Kidney (tissue), 14 donors: ENCODE measurements around the gene SH2D1B. TPM values are rescaled to one million over a fixed set of nuclear protein-coding genes. Genes with fewer than 3 reads are reported as not detected.

ENCODE experiments used
- DNase-seq, 5 donors: peaks; one replicate each; pipeline ENCODE4 v3.0.0-alpha.2; 2013 to 2020
- FAIRE-seq: peaks from 2 replicates; lab custom pipeline; 2012; peaks lifted over from hg19 to GRCh38; lab: Jason Lieb, UNC
- H3K27ac ChIP-seq, 2 donors: one replicate each; pipeline ENCODE4 v1.7.0; 2013; ENCODE audit warnings: low read depth in 2 of 2, low read length in 2 of 2, inconsistent platforms in 1 of 2
- H3K27me3 ChIP-seq: one replicate; pipeline ENCODE4 v1.7.1; 2013; ENCODE audit warnings: low read length, inconsistent platforms; ENCODE audit not compliant: control insufficient read depth, insufficient read depth
- H3K36me3 ChIP-seq, 3 donors: one replicate each; pipeline versions ENCODE4 v1.7.0 to v1.7.1; 2013; ENCODE audit warnings: low read length in 3 of 3, control low read depth in 1 of 3, inconsistent platforms in 1 of 3; ENCODE audit not compliant: insufficient read depth in 3 of 3, control insufficient read depth in 2 of 3
- H3K4me1 ChIP-seq, 3 donors: one replicate each; pipeline versions ENCODE4 v1.7.0 to v1.7.1; 2013; ENCODE audit warnings: low read length in 3 of 3, inconsistent platforms in 1 of 3, low read depth in 1 of 3; ENCODE audit not compliant: control insufficient read depth in 2 of 3, insufficient read depth in 2 of 3
- H3K4me3 ChIP-seq, 3 donors: one replicate each; pipeline versions ENCODE4 v1.7.0 to v1.8.1; 2013; ENCODE audit warnings: low read length in 3 of 3, control low read depth in 1 of 3, inconsistent platforms in 1 of 3
- H3K9ac ChIP-seq, 3 donors: one replicate each; pipeline versions ENCODE4 v1.7.0 to v1.7.1; 2013; ENCODE audit warnings: low read length in 3 of 3, control low read depth in 1 of 3, inconsistent platforms in 1 of 3
- H3K9me3 ChIP-seq, 3 donors: one replicate each; pipeline versions ENCODE4 v1.7.0 to v1.7.1; 2013; ENCODE audit warnings: low read length in 3 of 3, control low read depth in 1 of 3, inconsistent platforms in 1 of 3; ENCODE audit not compliant: control insufficient read depth in 2 of 3, insufficient read depth in 1 of 3
- CTCF ChIP-seq: IDR thresholded peaks from 3 replicates; pipeline ENCODE4 v1.5.1; 2012; ENCODE audit warnings: mild to moderate bottlenecking, moderate library complexity, borderline replicate concordance; ENCODE audit not compliant: insufficient read depth; ENCODE audit errors: extremely low read depth
- intact Hi-C: fragments of 100-400 bp; cut with DNase I; formaldehyde crosslinking; loops from one replicate; pipeline ENCODE4 v1.11.1; 2022
- polyA plus RNA-seq: library from polyadenylated mRNA; stranded (reverse); fragments of 350-450 nt; fragmentation: Illumina TruSeq; extraction: RNeasy Lipid Tissue Mini Kit (QIAGEN cat#74804); gene quantifications from one replicate; pipeline ENCODE4 v1.2.3, GENCODE V29; 2014; ENCODE audit warnings: low read depth, low replicate concordance; ENCODE audit not compliant: insufficient read depth
- total RNA-seq: library from RNA; stranded (reverse); fragmentation: NEBNext Ultra II Directional; extraction: Animal tissue kit (Norgen Biotek cat#: 25700); gene quantifications from one replicate; pipeline ENCODE4 v1.2.1, GENCODE V29; 2021
- donor health status: control.
- donor health status: control.
- donor health status: control.
- donor health status: control.
- donor health status: control.
- donor health status: DM: yes; HTN: yes; CAD: no.
- donor health status: Normal renal cell carcinoma (clear cell type).

The SH2D1B gene
- total and polyA plus RNA-seq, 2 donors from 2014 or later = 0.76 TPM; not detected in 1

- intact Hi-C loops = no loop called here
- no peak for TF ChIP-seq CTCF
- peak in 1 of 5 donors; percentile 60 for DNase-seq
- H3K36me3 ChIP-seq = peaks cover 0 to 4% (median 0%) of the 10 kb centered on the region in 3 donors
- no peaks in the 10 kb centered on the region for H3K27me3 ChIP-seq
- FAIRE-seq = no peak
- H3K4me3 ChIP-seq = no peak overlapping the region
- no peaks in the 10 kb centered on the region for H3K9me3 ChIP-seq
- H3K4me1 ChIP-seq = peaks cover 0 to 5% (median 0%) of the 10 kb centered on the region in 3 donors
- no peak overlapping the region for H3K9ac ChIP-seq
- H3K27ac ChIP-seq = no peak overlapping the region
These were observed 31.7 kb downstream of the SH2D1B start for GRCh38 chr1:162380061-162380846.

GRCh38 chr1:162376691-162377090, 35.2 kb downstream of the SH2D1B start, which contains the start of gene SPATA46:
TSS of gene SPATA46 (minus strand) at chr1:162376854. CDS start at chr1:162376790, 64 bp downstream.
- peaks cover 0 to 2% (median 0%) of the 10 kb centered on the region in 3 donors for H3K4me1 ChIP-seq
- no peak for FAIRE-seq
- H3K9ac ChIP-seq = no peak within 1 kb of the TSS
- no peak within 1 kb of the TSS for H3K4me3 ChIP-seq
- H3K27me3 ChIP-seq = no peaks in the 10 kb centered on the region
- no peak for TF ChIP-seq CTCF
- H3K9me3 ChIP-seq = no peaks in the 10 kb centered on the region
- peaks cover 0 to 4% (median 0%) of the 10 kb centered on the region in 3 donors for H3K36me3 ChIP-seq
- no peak within 1 kb of the TSS for H3K27ac ChIP-seq
- DNase-seq = no peak
- intact Hi-C loops = loop anchor here (10.0 kb wide), 1 partner anchor 322 kb away; no protein-coding TSS in a partner anchor

GRCh38 chr1:162375463-162375862, 36.5 kb downstream of the SH2D1B start:
- Histone ChIP-seq H3K9ac (no peak overlapping the region), H3K27me3 (no peaks in the 10 kb centered on the region), H3K27ac (no peak overlapping the region), H3K36me3 (peaks cover 0 to 4% (median 0%) of the 10 kb centered on the region in 3 donors), H3K4me1 (no peaks in the 10 kb centered on the region), H3K4me3 (no peak overlapping the region), H3K9me3 (no peaks in the 10 kb centered on the region)
- no peak for FAIRE-seq
- intact Hi-C loops = loop anchor here (10.0 kb wide), 1 partner anchor 321 kb away; no protein-coding TSS in a partner anchor
- no peak for TF ChIP-seq CTCF
- no peak for DNase-seq
